HG03280 (cell line): ENCODE data around the gene SLC30A2.

Source experiments
- ATAC-seq: cut with Tn5 transposase; IDR thresholded peaks from one replicate; pipeline ENCODE4 v1.9.1; 2021; ENCODE audit warnings: mild to moderate bottlenecking, moderate library complexity; ENCODE audit not compliant: unreplicated experiment

Gene SLC30A2

GRCh38 chr1:25999041-25999800 lies 46.7 kb downstream of the SLC30A2 start:
- ATAC-seq, result no peak

GRCh38 chr1:25997828-25998761 lies 47.8 kb downstream of the SLC30A2 start, which contains the start of gene PAFAH2:
TSS of gene PAFAH2 (minus strand) at chr1:25998063. CDS start at chr1:25990816, 7,247 bp downstream.
- ATAC-seq, result peak; percentile 97

- ATAC-seq, result no peak
Measured at GRCh38 chr1:25996966-25997827, 48.7 kb downstream of the SLC30A2 start.

- no peak for ATAC-seq
Measured at GRCh38 chr1:25994402-25995150, 51.3 kb downstream of the SLC30A2 start.

DNA sequence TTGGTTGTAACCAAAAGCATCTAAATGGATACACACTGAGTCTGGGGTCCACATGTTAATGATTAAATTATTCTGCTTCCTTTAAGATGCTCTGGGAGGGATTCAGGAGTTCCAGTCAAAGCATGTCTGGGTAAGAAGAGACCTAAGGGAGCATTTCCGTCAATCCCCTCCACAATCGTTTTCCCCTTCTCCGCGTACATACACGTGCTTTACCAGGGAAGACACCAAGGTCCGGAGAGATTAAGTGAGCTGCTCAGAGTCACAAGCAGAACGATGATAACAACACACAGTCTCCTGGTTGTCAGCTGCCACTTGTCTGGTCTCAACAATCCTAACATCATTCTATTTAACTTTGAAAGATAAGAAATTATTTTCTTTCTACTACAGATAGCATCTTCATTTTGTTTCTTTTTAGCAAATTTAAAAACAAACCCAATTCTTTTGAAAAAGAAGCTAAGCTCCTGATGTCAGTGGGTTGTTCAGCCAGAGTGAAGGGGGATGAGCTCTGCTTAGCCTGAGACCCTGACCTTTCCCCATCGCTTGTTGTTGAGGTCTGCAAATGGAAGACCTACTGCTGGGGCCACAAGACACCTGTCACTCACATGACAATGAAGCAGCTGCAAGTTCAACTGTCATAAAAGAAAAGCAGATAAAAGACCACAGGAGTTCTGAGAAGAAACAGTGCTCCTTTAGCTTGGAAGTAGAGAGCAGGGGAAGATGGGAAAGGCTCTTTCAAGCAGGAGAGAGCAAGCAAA lies 52.5 kb downstream of the SLC30A2 start:
- no peak for ATAC-seq

DNA sequence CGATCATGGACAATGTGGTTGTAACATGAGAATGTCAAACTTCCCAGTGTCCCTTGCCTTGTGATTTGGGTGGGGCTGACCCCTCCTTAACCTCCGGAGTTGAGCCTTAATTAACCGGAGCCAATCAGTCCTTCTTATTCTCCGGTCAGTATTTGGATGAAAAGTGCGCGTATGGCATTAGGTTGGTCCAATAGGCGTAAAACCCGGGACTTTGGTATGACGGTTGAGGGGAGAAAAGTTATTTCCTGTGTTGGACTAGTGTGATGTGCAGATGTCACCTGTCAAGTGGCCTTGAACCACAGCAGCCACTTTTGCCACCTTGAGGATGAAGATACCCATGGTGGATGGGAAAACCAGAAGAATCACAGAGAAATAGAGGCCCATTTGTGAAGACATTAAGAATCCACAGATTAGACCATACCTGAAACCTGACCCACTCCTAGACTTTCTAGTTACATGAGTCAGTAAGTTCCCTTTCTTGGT lies 53.2 kb downstream of the SLC30A2 start:
- ATAC-seq, result no peak

GRCh38 chr1:25991937-25992688 lies 53.8 kb downstream of the SLC30A2 start:
- ATAC-seq, result no peak

GRCh38 chr1:25990702-25991395 lies 55.1 kb downstream of the SLC30A2 start:
- ATAC-seq, result no peak

DNA sequence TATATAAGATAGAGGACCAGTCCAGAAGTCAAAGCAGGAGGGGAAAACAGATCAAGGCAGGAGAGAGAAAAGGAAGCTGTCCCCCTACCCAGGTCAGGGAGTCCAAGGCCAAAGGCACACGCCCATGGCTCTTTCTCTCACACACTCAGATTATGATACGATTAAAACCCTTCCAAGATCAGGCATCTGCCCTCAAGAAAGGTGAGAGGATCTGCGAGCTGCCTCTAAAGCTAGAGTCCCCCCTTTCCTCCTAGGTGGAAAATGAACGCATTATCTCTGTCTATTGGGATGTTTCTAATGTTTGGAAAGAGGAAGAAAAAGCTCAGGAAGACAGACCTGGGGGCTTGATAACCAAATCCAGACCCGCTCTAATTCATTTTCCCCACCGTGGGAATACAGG lies 55.7 kb downstream of the SLC30A2 start:
- ATAC-seq, result no peak

GRCh38 chr1:25989440-25990234 lies 56.3 kb downstream of the SLC30A2 start:
- ATAC-seq, result no peak

- ATAC-seq, result no peak
Measured at GRCh38 chr1:25987951-25988350, 58.0 kb downstream of the SLC30A2 start.
